Measurements from ENCODE around the gene ECE2. TPM values are rescaled to one million over a fixed set of nuclear protein-coding genes. Genes with fewer than 3 reads are reported as not detected.

Gene ECE2
- total and polyA plus RNA-seq, 2 experiments from 2014 or later: not detected

DNA sequence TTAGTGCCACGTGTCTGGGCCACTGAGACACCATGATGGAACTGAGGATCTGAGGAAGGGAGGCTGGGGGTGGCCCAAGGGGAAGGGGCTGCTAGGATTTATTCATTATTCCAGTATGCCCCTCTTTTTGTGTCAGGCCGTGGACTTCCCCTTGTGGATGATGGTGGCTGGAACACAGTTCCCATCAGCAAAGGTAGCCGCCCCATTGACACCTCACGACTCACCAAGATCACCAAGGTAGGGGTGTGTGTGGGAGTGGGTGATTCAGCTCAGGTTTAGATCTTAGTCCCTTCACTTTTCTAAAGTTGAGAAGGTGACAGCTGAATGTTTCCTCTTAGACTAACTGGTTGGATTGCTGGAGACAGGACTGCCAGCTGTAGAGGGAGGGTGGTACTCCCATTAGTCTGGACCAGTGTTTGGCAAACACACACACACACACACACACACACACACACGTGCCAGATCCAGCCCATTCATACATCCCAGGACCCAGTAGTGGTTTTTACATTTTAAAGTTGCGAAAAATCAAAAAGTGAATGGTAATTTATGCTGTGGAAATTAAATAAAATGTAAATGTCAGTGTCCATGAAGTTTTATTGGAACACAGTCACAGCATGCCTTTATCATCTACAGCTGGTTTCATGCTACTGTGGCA is 50.0 kb downstream of the ECE2 start:
- TF ChIP-seq, protein P1, sequence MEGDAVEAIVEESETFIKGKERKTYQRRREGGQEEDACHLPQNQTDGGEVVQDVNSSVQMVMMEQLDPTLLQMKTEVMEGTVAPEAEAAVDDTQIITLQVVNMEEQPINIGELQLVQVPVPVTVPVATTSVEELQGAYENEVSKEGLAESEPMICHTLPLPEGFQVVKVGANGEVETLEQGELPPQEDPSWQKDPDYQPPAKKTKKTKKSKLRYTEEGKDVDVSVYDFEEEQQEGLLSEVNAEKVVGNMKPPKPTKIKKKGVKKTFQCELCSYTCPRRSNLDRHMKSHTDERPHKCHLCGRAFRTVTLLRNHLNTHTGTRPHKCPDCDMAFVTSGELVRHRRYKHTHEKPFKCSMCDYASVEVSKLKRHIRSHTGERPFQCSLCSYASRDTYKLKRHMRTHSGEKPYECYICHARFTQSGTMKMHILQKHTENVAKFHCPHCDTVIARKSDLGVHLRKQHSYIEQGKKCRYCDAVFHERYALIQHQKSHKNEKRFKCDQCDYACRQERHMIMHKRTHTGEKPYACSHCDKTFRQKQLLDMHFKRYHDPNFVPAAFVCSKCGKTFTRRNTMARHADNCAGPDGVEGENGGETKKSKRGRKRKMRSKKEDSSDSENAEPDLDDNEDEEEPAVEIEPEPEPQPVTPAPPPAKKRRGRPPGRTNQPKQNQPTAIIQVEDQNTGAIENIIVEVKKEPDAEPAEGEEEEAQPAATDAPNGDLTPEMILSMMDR (IDR thresholded peaks at IDR 0.05; ENCODE audit: poor library complexity): no peak
- TF ChIP-seq EZH2phosphoT487 (IDR thresholded peaks at IDR 0.05; ENCODE audit: low read depth, severe bottlenecking, unreplicated experiment) (no peak), EZH2 (IDR thresholded peaks at IDR 0.05; ENCODE audit: borderline replicate concordance) (no peak)
- 96% methylated on average over 6 of the region's 6 CpGs for WGBS (ENCODE audit: low lambda C conversion rate, missing lambda C conversion rate)
- Histone ChIP-seq H4K20me1 (ENCODE audit: insufficient read depth, poor library complexity, severe bottlenecking) (peaks cover 34% of the 10 kb centered on the region), H3K27ac (no peak overlapping the region), H3K4me3 (no peak overlapping the region), H3K9me2 (replicated peaks; ENCODE audit: insufficient read depth) (no peaks in the 10 kb centered on the region), H2AFZ (no peak overlapping the region), H3K4me1 (ENCODE audit: insufficient read depth) (no peaks in the 10 kb centered on the region), H3K79me2 (peaks cover 28% of the 10 kb centered on the region), H3K27me3 (no peaks in the 10 kb centered on the region), H3K4me2 (no peak overlapping the region), H3K9me3 (ENCODE audit: low read depth) (no peaks in the 10 kb centered on the region), H3K36me3 (replicated peaks; ENCODE audit: insufficient read depth, low read depth) (no peaks in the 10 kb centered on the region)
- no peak for DNase-seq (ENCODE audit: low spot score)

DNA sequence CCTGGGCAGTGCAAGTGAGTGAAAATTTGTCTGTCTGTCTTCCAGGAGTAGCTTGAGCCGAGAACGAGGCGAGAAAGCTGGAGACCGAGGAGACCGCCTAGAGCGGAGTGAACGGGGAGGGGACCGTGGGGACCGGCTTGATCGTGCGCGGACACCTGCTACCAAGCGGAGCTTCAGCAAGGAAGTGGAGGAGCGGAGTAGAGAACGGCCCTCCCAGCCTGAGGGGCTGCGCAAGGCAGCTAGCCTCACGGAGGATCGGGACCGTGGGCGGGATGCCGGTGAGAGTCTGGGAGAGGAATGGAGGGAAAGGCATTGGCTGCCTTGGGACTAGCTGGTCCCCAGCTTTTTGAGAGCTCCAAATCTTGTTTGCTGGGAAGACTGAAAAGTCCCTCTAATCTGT is 51.3 kb downstream of the ECE2 start:
- no peaks in the 10 kb centered on the region for H3K36me3 ChIP-seq (replicated peaks; ENCODE audit: insufficient read depth, low read depth)
- H3K4me1 ChIP-seq (ENCODE audit: insufficient read depth): no peaks in the 10 kb centered on the region
- no peak for DNase-seq (ENCODE audit: low spot score)
- no peaks in the 10 kb centered on the region for H3K27me3 ChIP-seq
- no peak overlapping the region for H2AFZ ChIP-seq
- no peak overlapping the region for H3K27ac ChIP-seq
- no peaks in the 10 kb centered on the region for H3K9me3 ChIP-seq (ENCODE audit: low read depth)
- no peak overlapping the region for H3K4me2 ChIP-seq
- peaks cover 29% of the 10 kb centered on the region for H4K20me1 ChIP-seq (ENCODE audit: insufficient read depth, poor library complexity, severe bottlenecking)
- no peaks in the 10 kb centered on the region for H3K9me2 ChIP-seq (replicated peaks; ENCODE audit: insufficient read depth)
- WGBS (ENCODE audit: low lambda C conversion rate, missing lambda C conversion rate): 96% methylated on average over 20 of the region's 21 CpGs
- peaks cover 21% of the 10 kb centered on the region for H3K79me2 ChIP-seq
- TF ChIP-seq, protein P1 (IDR thresholded peaks at IDR 0.05; ENCODE audit: poor library complexity): no peak
- TF ChIP-seq EZH2 (IDR thresholded peaks at IDR 0.05; ENCODE audit: borderline replicate concordance) (no peak), EZH2phosphoT487 (IDR thresholded peaks at IDR 0.05; ENCODE audit: low read depth, severe bottlenecking, unreplicated experiment) (no peak)
- no peak overlapping the region for H3K4me3 ChIP-seq

DNA sequence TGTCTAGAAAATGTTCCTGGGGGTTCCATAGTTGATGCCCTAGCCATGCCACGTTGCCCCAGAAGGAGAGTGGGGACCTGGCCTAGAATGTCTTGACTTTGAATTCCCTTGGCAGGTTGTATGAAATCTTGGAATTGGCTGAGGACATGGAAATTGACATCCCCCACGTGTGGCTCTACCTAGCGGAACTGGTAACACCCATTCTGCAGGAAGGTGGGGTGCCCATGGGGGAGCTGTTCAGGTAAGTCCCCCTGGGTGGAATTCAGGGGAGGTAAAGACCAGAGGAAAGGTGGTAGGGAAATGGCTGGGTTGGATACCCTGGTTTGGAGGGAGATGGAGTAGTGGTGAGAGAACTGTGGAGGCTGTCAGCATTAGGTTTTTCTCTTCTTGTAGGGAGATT is 52.7 kb downstream of the ECE2 start:
- Histone ChIP-seq H3K36me3 (replicated peaks; ENCODE audit: insufficient read depth, low read depth) (no peaks in the 10 kb centered on the region), H3K9me2 (replicated peaks; ENCODE audit: insufficient read depth) (no peaks in the 10 kb centered on the region), H3K9me3 (ENCODE audit: low read depth) (no peaks in the 10 kb centered on the region), H3K27ac (no peak overlapping the region), H3K4me1 (ENCODE audit: insufficient read depth) (no peaks in the 10 kb centered on the region), H3K4me3 (no peak overlapping the region), H3K27me3 (no peaks in the 10 kb centered on the region), H3K4me2 (no peak overlapping the region), H3K79me2 (peaks cover 15% of the 10 kb centered on the region), H4K20me1 (ENCODE audit: insufficient read depth, poor library complexity, severe bottlenecking) (peaks cover 29% of the 10 kb centered on the region), H2AFZ (no peak overlapping the region)
- TF ChIP-seq EZH2phosphoT487 (IDR thresholded peaks at IDR 0.05; ENCODE audit: low read depth, severe bottlenecking, unreplicated experiment): no peak
- TF ChIP-seq, protein P1 (IDR thresholded peaks at IDR 0.05; ENCODE audit: poor library complexity): no peak
- TF ChIP-seq EZH2 (IDR thresholded peaks at IDR 0.05; ENCODE audit: borderline replicate concordance): no peak
- WGBS (ENCODE audit: low lambda C conversion rate, missing lambda C conversion rate): 50% methylated on average over 3 of the region's 3 CpGs
- no peak for DNase-seq (ENCODE audit: low spot score)

Measured in hepatocyte (in vitro differentiated cells).